Trophoblast cell (in vitro differentiated cells and primary cell): ENCODE data around the gene KCNS3.

ENCODE experiments used
- DNase-seq, 2 donors: peaks; one replicate each; pipeline ENCODE4 v3.0.0-alpha.2; 2016
- H2AFZ ChIP-seq: 2 replicates; pipeline ENCODE4 v1.6.1; 2013; ENCODE audit warnings: low read length, moderate library complexity, mild to moderate bottlenecking; ENCODE audit not compliant: insufficient read depth, poor library complexity
- H2AK5ac ChIP-seq: 2 replicates; pipeline ENCODE4 v1.6.1; 2013; ENCODE audit warnings: mild to moderate bottlenecking, low read length
- H2BK120ac ChIP-seq: 2 replicates; pipeline ENCODE4 v1.6.1; 2013; ENCODE audit warnings: low read length, mild to moderate bottlenecking, moderate library complexity; ENCODE audit not compliant: insufficient read depth, poor library complexity
- H2BK12ac ChIP-seq: 2 replicates; pipeline ENCODE4 v1.6.1; 2013; ENCODE audit warnings: mild to moderate bottlenecking, low read length, moderate library complexity
- H2BK5ac ChIP-seq: 2 replicates; pipeline ENCODE4 v1.6.1; 2013; ENCODE audit warnings: low read length, low read depth, moderate library complexity, mild to moderate bottlenecking; ENCODE audit not compliant: poor library complexity
- H3K14ac ChIP-seq: 2 replicates; pipeline ENCODE4 v1.6.1; 2013; ENCODE audit warnings: mild to moderate bottlenecking, low read length
- H3K18ac ChIP-seq: 2 replicates; pipeline ENCODE4 v1.6.1; 2013; ENCODE audit warnings: mild to moderate bottlenecking, low read length
- H3K23ac ChIP-seq: 2 replicates; pipeline ENCODE4 v1.6.1; 2013; ENCODE audit warnings: low read length
- H3K27ac ChIP-seq: 2 replicates; pipeline ENCODE4 v1.5.1; 2013; ENCODE audit warnings: low read depth, mild to moderate bottlenecking, inconsistent platforms, low read length, moderate library complexity
- H3K27me3 ChIP-seq: 2 replicates; pipeline ENCODE4 v1.6.1; 2013; ENCODE audit warnings: inconsistent platforms, mild to moderate bottlenecking, low read length, moderate library complexity; ENCODE audit not compliant: insufficient read depth
- H3K36me3 ChIP-seq, 2 experiments: 1 replicate in 1 of 2; 2 replicates in 1 of 2; pipeline ENCODE4 v1.6.1; 2013; ENCODE audit warnings: low read length in 2 of 2, mild to moderate bottlenecking in 2 of 2, moderate library complexity in 1 of 2; ENCODE audit not compliant: insufficient read depth in 2 of 2, control insufficient read depth in 1 of 2
- H3K4ac ChIP-seq: 2 replicates; pipeline ENCODE4 v1.6.1; 2013; ENCODE audit warnings: low read depth, mild to moderate bottlenecking, low read length, moderate library complexity
- H3K4me1 ChIP-seq, 2 experiments: 1 replicate in 1 of 2; 2 replicates in 1 of 2; pipeline ENCODE4 v1.6.1; 2013; ENCODE audit warnings: low read length in 2 of 2, mild to moderate bottlenecking in 2 of 2, moderate library complexity in 1 of 2; ENCODE audit not compliant: insufficient read depth in 2 of 2, control insufficient read depth in 1 of 2
- H3K4me2 ChIP-seq: 2 replicates; pipeline ENCODE4 v1.6.1; 2013; ENCODE audit warnings: inconsistent platforms, mild to moderate bottlenecking, low read length, moderate library complexity
- H3K4me3 ChIP-seq: 2 replicates; pipeline ENCODE4 v1.5.1; 2013; ENCODE audit warnings: mild to moderate bottlenecking, low read depth, low read length, inconsistent platforms
- H3K79me1 ChIP-seq: one replicate; pipeline ENCODE4 v1.6.1; 2013; ENCODE audit warnings: low read length
- H3K79me2 ChIP-seq: 2 replicates; pipeline ENCODE4 v1.6.1; 2013; ENCODE audit warnings: low read length, mild to moderate bottlenecking; ENCODE audit not compliant: control insufficient read depth, insufficient read depth, poor library complexity
- H3K9ac ChIP-seq: 2 replicates; pipeline ENCODE4 v1.6.1; 2013; ENCODE audit warnings: mild to moderate bottlenecking, low read length
- H3K9me3 ChIP-seq: 2 replicates; pipeline ENCODE4 v1.6.1; 2013; ENCODE audit warnings: low read depth, mild to moderate bottlenecking, control low read depth, inconsistent platforms, low read length; ENCODE audit not compliant: insufficient read depth
- H4K12ac ChIP-seq: 2 replicates; pipeline ENCODE4 v1.6.1; 2013; ENCODE audit warnings: low read depth, mild to moderate bottlenecking, low read length, moderate library complexity
- H4K8ac ChIP-seq: 2 replicates; pipeline ENCODE4 v1.6.1; 2013; ENCODE audit warnings: low read depth, mild to moderate bottlenecking, low read length, moderate library complexity
- H4K91ac ChIP-seq: one replicate; pipeline ENCODE4 v1.6.1; 2013; ENCODE audit warnings: low read depth, mild to moderate bottlenecking, low read length, moderate library complexity
- WGBS: extraction: QIAGEN DNeasy Blood & Tissue Kit; methylation state at CpG from one replicate; pipeline ENCODE4 v1.1.7; 2013; ENCODE audit warnings: missing lambda C conversion rate; ENCODE audit not compliant: insufficient read length, insufficient coverage; ENCODE audit errors: extremely low coverage; 5-methylcytosine and 5-hydroxymethylcytosine counted together

Gene KCNS3

DNA sequence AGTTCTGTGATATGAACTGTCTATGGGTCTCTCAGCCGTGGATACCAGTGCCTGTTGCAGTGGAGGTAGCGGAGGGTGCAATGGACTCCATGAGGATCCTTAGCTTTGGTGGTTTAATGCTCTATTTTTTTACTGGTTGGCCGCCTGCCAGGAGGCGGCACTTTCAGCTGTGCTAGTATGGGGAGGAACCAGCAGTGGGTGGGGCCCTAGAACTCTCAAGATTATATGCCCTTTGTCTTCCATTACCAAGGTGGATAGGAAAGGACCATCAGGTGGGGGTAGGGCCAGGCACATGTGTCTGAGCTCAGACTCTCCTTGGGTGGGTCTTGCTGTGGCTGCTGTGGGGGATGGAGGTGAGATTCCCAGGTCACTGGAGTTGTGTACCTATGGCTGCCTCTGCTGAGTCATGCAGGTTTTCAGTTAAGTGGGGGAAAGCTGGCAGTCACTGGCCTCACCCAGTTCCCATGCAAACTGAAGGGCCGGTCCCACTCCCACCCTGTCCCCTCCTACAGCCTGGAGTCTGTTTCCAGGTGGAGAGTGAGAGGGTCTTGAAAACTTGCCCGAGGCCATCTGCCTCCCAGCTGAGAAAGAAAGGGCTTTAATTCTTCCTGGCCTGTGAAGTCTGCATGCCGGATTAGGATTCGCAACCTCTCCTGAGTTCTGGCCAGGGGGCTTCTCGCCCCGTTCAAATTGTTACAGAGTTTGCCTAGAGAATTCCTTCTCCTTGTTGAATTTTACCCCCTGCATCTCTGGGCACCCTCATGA, 14.5 kb downstream of the KCNS3 start:
- no peak overlapping the region for H4K12ac ChIP-seq
- H3K27ac ChIP-seq, result no peak overlapping the region
- no peak overlapping the region for H3K23ac ChIP-seq
- no peaks in the 10 kb centered on the region for H3K79me2 ChIP-seq
- no peak overlapping the region for H4K8ac ChIP-seq
- no peaks in the 10 kb centered on the region for H3K79me1 ChIP-seq
- no peak overlapping the region for H2BK5ac ChIP-seq
- no peak overlapping the region for H4K91ac ChIP-seq
- H2AK5ac ChIP-seq, result no peak overlapping the region
- no peak overlapping the region for H3K18ac ChIP-seq
- no peak overlapping the region for H3K14ac ChIP-seq
- H3K4me2 ChIP-seq, result no peak overlapping the region
- H3K27me3 ChIP-seq, result no peaks in the 10 kb centered on the region
- H2BK12ac ChIP-seq, result no peak overlapping the region
- no peak overlapping the region for H3K9ac ChIP-seq
- H3K9me3 ChIP-seq, result no peaks in the 10 kb centered on the region
- no peak overlapping the region for H2AFZ ChIP-seq
- WGBS, result no CpG with 5 or more reads among the region's 10 CpGs
- DNase-seq, result no peak
- H2BK120ac ChIP-seq, result no peak overlapping the region
- H3K4me1 ChIP-seq, result peaks cover 0 to 7% of the 10 kb centered on the region in 2 experiments
- H3K36me3 ChIP-seq, result no peaks in the 10 kb centered on the region
- no peak overlapping the region for H3K4ac ChIP-seq
- H3K4me3 ChIP-seq, result no peak overlapping the region

DNA sequence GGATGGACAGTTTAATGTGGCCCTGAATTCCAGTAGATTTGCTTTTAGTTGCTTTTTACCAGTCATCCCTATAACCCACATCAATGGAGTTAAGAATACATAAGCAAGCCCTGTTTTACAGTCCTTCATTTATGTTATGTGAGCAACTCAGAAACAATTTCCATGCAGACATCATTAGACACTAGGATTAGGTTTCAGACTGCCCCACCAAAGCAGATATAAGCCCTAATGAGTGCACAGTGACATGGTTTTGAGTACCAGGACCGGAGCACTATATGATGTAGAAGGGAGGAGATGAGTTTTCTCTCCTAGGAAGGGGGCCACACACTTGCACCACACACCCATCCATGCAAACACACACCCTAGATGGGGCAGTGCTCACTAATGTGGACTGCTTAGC, 15.5 kb downstream of the KCNS3 start:
- Histone ChIP-seq H2BK5ac (no peak overlapping the region), H3K79me1 (no peaks in the 10 kb centered on the region), H3K79me2 (no peaks in the 10 kb centered on the region), H4K8ac (no peak overlapping the region), H2BK120ac (no peak overlapping the region), H3K4me3 (no peak overlapping the region), H3K27me3 (no peaks in the 10 kb centered on the region), H3K9me3 (no peaks in the 10 kb centered on the region), H3K27ac (no peak overlapping the region), H3K23ac (no peak overlapping the region), H2BK12ac (no peak overlapping the region), H4K91ac (no peak overlapping the region), H3K14ac (no peak overlapping the region), H3K4ac (no peak overlapping the region), H2AFZ (no peak overlapping the region), H3K36me3 (no peaks in the 10 kb centered on the region), H2AK5ac (no peak overlapping the region), H3K9ac (no peak overlapping the region), H3K4me1 (peaks cover 0 to 7% of the 10 kb centered on the region in 2 experiments), H3K18ac (no peak overlapping the region), H4K12ac (no peak overlapping the region), H3K4me2 (no peak overlapping the region)
- DNase-seq, result no peak
- no CpG with 5 or more reads among the region's 1 CpG for WGBS

DNA sequence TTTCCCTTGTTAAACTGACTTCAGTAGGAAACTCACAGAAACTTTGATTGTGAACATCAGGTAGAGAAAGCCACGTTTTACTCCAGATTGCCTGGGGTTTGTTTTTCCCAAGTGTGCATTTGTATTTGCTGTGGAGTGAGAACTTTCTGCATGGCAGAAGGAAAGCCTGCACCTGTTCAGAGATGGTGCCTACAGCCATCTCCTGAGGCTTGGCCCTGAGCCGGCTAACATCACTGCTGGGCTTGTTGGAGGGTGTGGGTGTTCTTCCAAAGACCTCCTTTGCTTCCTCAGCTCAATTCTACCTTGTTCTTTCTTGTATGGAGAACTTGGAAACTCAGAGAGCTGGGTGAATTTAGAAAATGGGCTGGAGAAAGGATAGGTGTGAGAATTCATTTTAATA, 16.1 kb downstream of the KCNS3 start:
- DNase-seq, result no peak
- Histone ChIP-seq H3K4me2 (no peak overlapping the region), H3K79me1 (no peaks in the 10 kb centered on the region), H3K27me3 (no peaks in the 10 kb centered on the region), H2BK120ac (no peak overlapping the region), H3K79me2 (no peaks in the 10 kb centered on the region), H3K23ac (no peak overlapping the region), H3K18ac (no peak overlapping the region), H3K9ac (no peak overlapping the region), H3K27ac (no peak overlapping the region), H3K14ac (no peak overlapping the region), H2BK12ac (no peak overlapping the region), H3K36me3 (no peaks in the 10 kb centered on the region), H2BK5ac (no peak overlapping the region), H4K12ac (no peak overlapping the region), H2AFZ (no peak overlapping the region), H2AK5ac (no peak overlapping the region), H3K4me1 (peaks cover 0 to 7% of the 10 kb centered on the region in 2 experiments), H4K91ac (no peak overlapping the region), H4K8ac (no peak overlapping the region), H3K4ac (no peak overlapping the region), H3K9me3 (no peaks in the 10 kb centered on the region), H3K4me3 (no peak overlapping the region)
- WGBS, result no CpG with 5 or more reads among the region's 2 CpGs

DNA sequence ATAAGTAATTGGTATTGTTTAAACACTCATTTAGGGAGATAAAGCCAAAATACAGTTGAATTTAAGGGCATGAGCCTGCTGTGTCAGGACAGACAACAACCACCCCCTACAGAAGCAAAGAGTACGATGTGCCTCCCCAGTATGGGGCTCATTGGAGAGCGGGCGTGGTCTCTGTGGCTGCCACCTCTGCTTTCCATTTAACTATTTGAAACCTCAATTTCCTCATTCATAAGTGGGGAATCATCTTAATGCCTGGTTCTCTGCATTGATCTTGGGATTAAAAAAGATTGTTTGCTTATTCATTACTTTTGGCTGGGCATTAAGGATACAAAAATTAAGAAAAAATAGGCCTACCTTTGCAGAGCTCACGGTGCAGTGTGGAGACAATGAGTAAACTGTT, 21.4 kb downstream of the KCNS3 start:
- Histone ChIP-seq H4K91ac (no peak overlapping the region), H2AK5ac (no peak overlapping the region), H3K27ac (no peak overlapping the region), H3K23ac (no peak overlapping the region), H4K8ac (no peak overlapping the region), H3K79me1 (no peaks in the 10 kb centered on the region), H2BK120ac (no peak overlapping the region), H4K12ac (no peak overlapping the region), H2BK5ac (no peak overlapping the region), H3K14ac (no peak overlapping the region), H3K4me1 (no peaks in the 10 kb centered on the region), H3K9me3 (no peaks in the 10 kb centered on the region), H3K79me2 (no peaks in the 10 kb centered on the region), H3K27me3 (no peaks in the 10 kb centered on the region), H3K4me2 (no peak overlapping the region), H3K9ac (no peak overlapping the region), H3K4me3 (no peak overlapping the region), H3K18ac (no peak overlapping the region), H3K4ac (no peak overlapping the region), H2AFZ (no peak overlapping the region), H3K36me3 (no peaks in the 10 kb centered on the region), H2BK12ac (no peak overlapping the region)
- DNase-seq, result no peak
- WGBS, result no CpG with 5 or more reads among the region's 4 CpGs
